ENCODE data around the gene ROR2.
"Not testable (repeated sequence)": the region's sequence is repeated elsewhere in the genome, so short reads cannot be mapped to it uniquely, and the experiment has no call there.

ROR2 gene

DNA sequence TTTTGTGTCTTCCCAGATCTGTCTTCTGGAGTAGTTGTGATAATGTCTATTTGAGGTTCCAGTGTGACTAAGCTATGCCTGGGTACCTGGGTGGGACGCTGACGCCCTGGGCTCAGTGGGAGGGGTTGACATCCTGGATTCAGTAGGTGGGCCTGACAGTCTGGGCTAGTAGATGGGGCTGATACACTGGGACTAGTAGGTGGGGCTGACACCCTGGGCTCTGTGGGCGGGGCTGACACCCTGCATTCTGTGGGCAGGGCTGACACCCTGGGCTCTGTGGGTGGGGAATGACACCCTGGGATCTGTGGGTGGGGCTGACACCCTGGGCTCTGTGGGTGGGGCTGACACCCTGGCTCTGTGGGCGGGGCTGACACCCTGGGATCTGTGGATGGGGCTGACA is 153.5 kb downstream of the ROR2 start:
- not testable (repeated sequence) for DNase-seq

DNA sequence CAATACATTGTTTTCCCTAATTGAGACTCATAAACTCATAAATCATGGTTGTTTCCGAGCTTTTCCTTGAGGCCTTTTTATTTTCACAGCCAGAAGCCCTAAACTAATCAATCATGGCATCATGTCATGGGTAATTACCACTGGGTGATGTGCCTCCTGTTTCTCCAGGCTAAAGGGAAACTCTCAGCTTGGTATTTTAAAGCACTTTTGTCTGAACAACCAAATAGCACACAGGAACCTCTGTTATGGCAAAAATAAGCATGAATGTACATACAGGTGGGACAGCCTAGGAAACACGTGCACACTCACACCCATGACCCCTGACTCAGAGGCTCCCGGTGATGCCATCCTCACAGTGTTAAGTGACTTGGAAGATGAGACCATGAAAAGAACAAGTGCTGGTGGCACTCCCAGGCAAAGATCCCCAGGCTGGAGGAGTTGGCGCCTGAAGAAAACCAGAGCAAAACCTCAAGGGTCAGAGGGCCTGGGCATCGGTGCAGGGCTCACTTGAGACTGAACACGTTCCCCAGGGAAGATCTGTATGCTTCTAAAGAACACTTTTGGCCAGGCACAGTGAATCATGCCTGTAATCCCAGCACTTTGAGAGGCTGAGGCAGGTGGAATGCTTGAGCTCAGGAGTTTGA is 154.3 kb downstream of the ROR2 start:
- no peak for DNase-seq

DNA sequence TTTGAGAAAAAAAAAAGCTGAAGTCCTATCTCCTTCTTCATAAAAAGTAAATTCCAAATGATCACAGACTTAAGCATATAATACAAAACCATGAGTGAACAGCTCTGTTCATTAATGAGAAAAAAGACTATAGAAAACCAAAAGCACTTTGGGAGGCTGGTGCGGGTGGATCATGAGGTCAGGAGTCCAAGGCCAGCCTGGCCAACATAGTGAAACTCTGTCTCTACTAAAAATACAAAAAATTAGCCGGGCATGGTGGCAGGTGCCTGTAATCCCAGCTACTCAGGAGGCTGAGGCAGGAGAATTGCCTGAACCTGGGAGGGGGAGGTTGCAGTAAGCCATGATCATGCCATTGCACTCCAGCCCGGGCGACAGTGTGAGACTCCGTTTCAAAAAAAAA is 156.7 kb downstream of the ROR2 start:
- not testable (repeated sequence) for DNase-seq

DNA sequence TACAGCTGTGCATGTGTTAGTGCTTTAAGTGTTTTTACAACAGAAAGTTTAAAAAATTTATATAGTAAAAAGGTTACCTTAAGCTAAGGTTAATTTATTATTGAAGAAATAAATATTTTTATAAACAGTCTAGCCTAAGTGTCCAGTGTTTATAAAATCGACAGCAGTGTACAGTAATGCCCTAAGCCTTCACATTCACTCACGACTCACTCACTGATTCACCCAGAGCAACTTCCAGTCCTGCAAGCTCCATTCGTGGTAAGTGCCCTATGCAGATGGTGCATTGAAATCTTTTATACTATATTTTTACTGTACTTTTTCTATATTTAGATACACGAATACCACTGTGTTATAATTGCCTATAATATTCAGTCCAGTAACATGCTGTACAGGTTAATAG is 159.1 kb downstream of the ROR2 start:
- DNase-seq = no peak

DNA sequence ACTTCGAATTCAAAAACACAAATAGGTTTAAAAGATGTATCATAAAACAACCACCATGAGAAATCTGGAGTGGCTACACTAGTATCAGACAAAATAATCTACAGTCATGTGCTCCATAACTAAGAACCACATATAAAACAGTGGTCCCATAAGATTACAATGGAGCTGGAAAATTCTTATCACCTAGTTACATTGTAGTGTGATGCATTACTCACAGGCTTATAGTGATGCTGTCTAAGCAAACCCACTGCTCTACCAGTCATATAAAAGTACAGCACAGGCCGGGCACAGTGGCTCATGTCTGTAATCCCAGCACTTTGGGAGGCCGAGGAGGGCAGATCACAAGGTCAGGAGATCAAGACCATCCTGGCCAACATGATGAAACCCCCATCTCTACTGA is 160.1 kb downstream of the ROR2 start:
- no peak for DNase-seq

DNA sequence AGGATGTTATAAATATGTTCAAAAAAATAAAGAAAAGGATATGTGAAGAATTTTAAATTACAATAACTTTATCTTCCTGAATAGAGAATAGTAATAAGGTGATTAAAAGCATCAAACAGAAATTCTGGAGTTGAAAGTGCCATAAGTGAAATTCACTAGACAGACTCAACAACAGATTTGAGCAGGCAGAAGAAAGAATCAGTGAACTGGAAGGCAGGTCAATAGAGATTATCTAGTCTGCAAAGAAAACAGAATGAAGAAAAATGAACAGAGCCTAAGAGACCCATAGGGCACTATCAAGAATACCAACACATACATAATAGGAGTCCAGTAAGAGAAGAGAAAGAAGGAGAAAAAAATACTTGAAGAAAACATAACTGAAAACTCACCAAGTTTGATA is 162.1 kb downstream of the ROR2 start:
- no peak for DNase-seq

DNA sequence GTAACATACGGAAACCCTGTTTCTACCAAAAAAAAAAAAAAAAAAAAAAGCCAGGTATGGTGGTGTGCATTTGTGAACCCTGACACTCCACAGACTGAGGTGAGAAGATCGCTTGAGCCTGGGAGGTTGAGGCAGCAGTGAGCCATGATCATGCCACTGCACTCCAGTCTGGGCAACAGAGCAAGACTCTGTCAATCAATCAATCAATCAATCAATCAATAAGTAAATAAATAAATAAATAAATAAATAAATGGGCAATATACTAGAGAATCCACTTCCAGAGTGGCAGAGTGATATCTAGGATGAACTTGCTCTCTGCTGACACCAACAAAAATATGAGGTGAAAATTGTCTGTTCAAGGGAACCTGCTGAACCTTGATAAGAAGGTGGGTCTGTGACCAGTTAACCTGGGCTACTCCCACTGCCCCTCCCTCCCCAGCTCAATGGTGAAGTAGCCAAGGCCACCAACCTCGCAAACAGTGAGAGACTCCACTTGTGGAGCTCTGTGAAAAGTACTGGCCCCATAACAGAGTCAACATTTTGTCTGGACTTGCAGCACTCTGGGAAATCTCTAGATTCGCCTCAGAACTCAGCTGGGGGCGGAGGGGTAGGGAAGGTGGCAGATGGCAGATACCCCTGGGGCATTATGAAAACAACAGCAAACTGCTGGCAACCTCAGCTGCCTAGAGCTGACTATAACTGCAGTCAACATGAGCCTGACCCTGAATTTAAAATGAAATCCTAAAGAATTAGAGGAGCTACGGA is 163.7 kb downstream of the ROR2 start:
- DNase-seq = no peak

DNA sequence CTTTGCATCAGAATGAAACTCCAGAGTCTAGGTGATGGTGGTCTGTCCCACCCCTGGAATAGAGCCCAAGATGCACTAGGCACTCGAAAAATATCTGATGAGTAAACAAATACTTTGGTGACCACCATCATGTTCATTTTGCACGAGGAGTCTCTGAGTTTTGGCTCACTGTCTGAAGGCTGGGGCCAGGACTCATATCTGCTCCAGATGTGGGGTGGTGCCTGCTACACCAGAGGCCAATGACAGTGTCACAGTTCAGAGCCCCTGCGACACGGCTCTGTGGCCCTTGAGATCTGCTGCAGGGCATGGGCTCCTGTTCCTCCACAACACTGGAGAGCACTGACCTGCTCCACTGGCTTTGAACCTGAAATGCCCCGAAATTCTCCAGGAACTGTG is 164.6 kb downstream of the ROR2 start:
- no peak for DNase-seq

DNA sequence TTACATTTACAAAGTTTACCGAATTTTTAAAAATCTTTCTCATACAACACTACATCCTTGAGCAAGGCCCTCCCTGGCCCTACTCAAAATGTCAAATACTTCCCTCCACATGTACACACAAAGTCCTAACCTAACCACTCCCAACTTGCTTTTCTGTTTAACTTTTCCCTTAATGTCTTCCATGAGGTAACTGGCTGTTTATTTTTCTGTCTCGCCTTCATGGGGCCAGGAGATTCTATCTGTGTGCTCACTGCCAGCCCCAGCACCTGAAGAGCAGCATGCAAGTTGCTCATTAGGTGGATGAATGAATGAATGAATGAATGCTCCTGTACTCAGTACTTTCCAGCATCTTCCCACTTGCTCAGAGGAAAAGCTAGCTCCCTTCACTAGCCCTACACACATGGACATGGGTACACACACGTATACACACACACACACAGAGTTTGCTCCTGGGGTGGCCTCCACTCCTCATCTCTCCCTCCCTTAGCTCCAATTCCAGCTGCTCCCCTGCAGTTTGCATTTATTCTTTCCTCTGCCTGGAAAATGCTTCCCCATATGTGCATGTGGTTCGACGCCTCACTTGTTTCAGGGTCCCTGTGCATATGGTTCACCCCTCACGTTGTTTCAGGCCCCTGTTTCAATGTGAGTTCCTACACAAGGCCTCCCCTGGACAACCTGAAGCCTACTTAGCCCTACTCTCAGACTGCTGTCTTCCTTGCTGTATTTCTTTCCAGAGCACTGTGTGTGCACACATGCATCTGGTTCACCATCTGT is 165.2 kb downstream of the ROR2 start:
- DNase-seq = no peak

DNA sequence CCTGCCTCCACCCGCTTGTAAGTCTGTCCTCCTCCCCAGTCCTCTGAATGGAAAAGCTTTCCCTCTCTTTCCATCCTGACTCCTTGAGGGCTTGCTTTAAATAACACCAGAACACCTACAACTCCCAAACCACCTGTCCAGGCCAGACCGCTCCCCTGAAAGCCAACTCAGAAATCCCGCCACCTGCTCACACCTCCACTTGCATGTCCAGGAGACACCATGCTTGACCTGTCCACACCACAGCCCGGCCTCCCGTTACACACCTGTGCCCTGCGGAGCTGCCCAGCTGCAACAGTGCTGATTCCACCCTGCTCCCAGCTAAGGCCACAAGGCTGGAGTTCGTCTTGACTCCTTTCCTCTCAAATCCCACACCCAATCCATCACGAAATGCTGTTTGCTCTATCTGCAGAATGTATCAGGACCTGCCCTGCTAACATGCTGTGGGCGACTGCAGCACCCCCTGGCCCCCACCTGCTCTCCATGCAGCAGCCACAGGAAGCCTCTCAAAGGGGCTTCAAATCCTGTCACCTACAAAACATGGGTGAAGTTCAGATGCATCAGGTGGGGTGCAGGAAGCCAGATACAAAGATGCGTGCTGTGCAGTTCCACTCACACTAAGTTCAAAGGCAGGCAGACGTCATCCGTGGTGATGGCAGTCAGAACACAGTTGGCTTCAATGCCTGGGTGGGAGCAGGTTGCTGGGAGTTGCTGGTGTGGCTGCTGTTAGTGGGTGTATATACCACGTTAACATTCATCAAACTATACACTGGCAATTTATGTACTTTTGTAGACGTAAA is 166.0 kb downstream of the ROR2 start:
- no peak for DNase-seq

DNA sequence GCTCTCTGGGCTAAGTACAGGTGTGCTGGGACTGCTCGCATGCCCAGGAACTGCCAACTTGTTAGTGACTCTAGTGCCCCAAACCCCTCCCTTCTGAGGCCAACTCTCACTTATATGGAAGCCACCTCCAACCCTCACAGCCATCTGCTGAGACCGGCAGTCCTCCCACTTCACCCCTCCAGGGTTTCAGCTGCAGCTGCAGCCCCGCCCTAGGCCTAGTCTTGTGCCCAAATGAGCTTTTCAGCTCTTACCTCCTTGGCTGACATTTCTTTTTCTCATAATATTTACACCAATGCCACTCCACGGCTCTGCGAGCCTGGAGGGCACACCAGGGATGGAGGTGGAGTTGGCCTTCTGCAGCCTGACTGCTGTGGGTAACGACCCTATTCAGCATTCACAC is 166.6 kb downstream of the ROR2 start:
- no peak for DNase-seq

DNA sequence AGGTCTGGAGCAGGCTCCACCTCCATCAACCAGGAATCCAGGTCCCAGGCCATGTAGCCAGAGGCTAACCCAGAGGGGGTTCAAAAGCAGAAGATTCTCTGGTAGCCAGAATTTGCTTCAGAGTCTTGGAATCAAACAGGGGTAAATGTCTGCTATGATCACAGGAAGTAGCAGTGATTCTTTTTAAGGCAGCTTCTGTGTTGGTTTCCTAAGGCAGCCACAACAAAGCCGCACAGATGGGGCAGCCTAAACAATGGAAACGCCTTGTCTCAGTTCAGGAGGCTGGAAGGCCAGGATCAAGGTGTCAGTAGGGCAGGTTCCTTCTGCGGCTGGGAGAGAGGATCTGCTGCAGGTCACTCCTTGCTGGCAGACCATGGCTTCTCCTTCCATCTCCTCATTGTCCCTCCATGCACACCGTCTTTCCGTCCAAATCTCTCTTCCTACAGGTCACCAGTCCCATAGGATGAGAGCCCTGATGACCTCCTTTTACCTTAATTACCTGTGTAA is 167.3 kb downstream of the ROR2 start:
- DNase-seq = no peak

DNA sequence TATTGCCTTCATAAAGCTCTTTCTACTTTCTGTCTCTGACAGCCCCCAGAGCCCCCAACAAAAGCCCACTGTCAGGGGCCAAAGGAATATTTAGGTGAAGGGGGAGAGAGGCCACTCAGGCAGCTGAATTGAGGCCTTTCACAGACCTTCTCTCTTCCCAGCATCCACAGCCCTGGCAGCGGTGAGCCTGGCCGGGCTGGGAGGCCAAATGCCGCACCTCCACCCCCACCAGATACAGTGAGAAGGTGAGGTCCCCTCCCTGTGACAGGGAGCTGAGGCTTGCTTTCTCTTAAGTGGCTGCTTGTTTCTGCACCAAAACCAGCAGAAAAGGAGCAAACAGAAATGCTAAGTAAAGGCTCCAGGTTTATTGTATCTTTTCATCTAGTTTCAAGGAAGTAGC is 168.1 kb downstream of the ROR2 start:
- no peak for DNase-seq

DNA sequence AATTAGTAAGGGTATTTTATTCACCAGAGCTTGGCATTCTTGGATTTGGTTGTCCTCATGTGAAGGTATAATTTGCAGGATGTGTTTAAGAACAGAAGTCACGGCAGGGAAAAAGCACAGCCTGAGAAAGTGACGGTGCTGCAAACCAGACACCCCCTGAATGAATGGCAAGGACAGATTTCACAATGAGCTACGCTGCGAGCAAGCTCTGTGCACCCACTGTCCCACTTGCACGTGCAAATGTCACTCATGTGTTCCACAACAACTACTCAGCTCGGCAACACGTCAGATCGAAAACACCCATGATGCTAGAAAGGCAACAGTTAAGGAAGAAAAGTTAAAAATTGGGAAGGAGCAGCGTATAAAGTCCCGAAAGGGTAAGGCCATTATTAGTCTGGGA is 168.9 kb downstream of the ROR2 start:
- DNase-seq = no peak

DNA sequence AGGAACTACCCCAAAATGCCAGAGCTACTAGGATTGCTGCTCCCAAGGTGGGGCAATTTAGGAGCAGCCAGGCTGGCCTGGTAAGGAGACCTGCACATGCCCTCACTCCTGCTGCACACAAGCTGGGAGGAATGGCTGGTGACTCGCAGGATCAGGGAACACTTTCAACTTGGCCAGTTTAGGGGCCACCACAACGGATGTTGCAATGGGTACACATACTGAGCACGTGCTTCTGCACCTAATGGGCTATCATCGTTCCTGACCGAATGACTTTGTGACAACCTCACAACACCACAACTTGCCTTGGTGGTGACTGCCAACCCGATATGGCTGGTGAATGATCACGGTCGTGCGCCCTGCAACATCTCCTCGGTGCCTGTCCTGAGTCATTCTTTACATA is 172.0 kb downstream of the ROR2 start:
- no peak for DNase-seq

DNA sequence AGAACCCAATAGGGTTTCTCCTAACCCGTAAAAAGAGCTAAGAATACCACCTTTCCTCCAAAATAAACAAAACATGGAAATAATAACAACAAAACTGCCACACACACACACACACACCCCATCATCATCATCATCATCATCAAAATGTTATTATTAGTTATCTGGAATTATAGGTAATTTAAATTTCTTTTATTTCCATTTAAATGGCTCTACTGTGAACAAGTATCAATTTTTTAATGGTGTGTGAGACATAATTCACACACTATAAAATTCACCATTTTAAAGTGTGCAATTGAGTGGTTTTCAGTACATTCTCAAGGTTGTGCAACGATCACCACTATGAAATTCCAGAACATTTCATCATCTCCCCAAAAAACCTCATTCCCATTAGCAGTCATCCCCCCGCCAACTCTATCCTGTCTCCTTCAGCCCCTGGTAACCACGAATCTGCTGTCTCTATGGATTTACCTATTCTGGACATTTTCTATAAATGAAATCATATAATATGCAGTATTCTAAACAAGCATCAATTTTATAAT is 172.7 kb downstream of the ROR2 start:
- DNase-seq = no peak

DNA sequence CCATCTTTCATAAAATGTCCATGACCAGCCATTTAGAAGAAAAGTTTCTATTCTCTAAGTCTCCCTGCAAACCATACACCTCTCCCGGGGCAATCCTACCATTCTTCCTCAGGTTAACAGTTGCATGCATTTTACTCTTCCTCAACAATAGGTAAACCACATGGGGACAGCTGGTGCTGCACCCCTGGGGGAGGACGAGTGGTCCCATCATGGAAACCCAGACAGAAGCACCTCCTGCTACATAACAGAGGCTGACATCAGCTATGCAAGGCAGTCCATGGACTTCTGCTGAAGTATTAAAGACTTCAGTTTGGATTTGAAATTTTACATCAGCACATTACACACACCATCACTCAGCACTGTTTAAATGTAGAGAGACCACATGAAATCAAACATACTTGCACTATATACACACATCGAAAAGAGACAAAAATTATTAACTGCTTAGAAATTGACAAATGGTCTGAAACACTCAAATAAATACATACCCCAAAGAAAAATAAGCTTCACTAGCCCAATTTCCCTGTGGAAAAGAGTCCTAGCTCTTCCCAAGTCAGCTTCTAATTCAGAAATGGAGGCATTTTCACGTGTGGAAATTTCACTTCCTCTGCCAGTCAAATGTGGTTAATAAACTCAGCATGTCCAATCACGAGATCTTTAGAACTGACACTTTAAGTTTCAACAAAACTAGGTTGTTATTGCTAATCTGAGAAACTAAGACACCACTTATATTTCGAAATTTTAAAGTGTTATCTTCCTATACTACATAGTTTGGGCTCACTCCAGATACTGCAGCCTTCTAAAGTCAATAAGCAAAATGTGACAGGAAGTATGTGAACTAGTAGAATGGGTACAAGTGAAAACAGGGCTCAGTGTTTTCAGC is 173.4 kb downstream of the ROR2 start:
- DNase-seq = peak in 3 of 4 experiments; percentile 4 to 68 (median 43)

DNA sequence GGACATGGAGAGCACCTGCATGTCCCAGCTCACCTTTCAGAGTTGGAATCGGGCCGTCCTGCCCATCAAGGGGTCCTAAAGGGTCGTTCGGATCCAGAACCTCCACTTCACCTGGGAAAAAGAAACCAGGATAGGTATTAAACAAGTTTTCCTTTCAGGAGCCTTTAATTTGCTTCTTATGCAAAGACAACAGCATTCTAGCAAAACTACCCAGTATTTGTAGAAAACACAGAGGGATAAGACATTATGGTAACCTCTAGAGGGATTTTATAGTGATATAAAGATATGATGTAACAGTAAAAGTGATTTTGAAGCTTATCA is 174.4 kb downstream of the ROR2 start:
- DNase-seq = no peak

DNA sequence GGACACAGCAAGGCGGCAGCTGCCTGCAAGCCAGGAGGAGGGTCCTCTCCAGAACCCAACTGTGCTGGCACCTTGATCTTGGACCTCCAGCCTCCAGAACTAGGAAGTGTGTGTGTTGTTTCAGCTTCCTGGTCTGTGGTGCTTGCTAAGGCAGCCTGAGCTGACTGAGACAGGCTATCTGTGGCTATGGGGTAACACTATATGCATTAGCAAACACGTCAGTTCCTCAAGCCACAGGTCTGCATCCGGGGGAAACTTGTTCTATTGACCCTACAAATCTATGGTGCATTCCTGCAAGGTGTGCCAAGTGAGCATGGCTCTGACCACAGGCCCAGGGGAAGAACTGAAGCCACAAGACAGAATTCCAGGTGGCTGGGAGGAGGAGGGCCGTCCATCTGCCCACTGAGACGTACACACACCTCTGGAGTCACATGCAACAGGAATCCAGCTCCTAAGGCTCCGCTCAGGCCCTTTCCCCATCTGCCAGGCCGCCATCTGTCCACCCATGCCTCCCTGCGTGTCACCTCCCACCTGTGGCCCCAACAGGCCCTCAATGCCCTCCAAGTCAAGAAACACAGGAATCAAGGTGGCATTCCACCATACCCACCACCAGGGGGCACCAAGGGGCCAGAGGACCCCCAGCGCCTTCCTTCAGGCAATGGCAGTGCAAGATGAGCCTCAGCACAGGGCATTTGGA is 174.9 kb downstream of the ROR2 start:
- peak; percentile 44 to 71 (median 58) for DNase-seq

DNA sequence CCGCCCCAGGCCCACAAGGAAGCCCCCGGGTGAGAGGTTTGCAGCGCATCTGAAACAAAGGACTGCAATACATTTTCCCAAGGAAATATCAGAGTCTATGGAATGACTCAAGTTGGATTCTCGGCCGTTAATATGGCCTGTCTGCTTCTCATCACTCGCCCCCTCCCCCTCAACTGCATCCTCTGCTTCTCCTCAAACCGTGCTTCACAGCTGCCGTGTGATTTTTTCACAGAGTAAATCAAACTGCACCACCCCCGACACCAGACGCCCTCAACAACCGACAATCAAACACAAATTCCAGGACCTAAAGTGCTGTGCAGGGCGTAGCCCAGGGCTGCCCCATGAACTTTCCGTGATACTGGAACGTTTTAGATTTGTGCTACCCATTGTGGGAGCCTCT is 176.9 kb downstream of the ROR2 start:
- no peak for DNase-seq

DNA sequence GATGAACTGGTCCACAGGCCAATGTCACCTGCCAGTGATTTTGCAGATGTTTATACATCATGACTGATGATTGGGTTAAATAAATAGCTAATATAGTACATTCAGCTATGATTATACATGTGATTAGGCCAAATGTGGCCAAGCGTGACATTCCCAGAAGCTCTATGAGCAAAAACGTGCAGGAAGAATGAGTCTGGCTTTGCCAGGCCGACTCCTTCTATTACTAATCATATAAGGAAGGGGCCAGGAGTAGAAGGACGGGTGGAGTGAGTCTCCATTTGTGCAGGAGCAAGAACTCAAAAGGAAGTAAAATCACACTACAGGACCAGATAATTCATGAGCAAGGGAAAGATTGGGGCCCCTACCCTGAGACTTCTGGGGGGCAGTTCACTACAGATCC is 178.2 kb downstream of the ROR2 start:
- no peak for DNase-seq

Data from suppressor macrophage (primary cell).